Tibial artery (tissue), 4 donors: ENCODE measurements around the gene PRR20D.

Source experiments
- DNase-seq, 2 donors: peaks; one replicate each; pipeline ENCODE4 v3.0.0-alpha.2; 2019
- H3K27ac ChIP-seq, 2 donors: fragments of 200-600 bp; sonication (generic) in 1 of 2; 1 replicate in 1 of 2; 2 replicates in 1 of 2; pipeline ENCODE4 v1.5.1; 2018 to 2019; ENCODE audit warnings: mild to moderate bottlenecking in 1 of 2
- H3K27me3 ChIP-seq, 2 donors: fragments of 200-600 bp; sonication (generic) in 1 of 2; one replicate each; pipeline versions ENCODE4 v1.5.1 to v1.6.0; 2016 to 2019
- H3K36me3 ChIP-seq, 3 donors: fragments of 200-600 bp; sonication (generic) in 2 of 3; one replicate each; pipeline ENCODE4 v1.5.1; 2016 to 2019; ENCODE audit warnings: mild to moderate bottlenecking in 2 of 3
- H3K4me1 ChIP-seq, 4 donors: fragments of 200-600 bp; sonication (generic) in 2 of 4; 1 replicate in 3 of 4; 2 replicates in 1 of 4; pipeline ENCODE4 v1.5.1; 2016 to 2019
- H3K4me3 ChIP-seq, 2 donors: fragments of 200-600 bp; sonication (generic) in 1 of 2; 1 replicate in 1 of 2; 2 replicates in 1 of 2; pipeline ENCODE4 v1.5.1; 2018 to 2019; ENCODE audit warnings: mild to moderate bottlenecking in 2 of 2
- H3K9me3 ChIP-seq, 3 donors: fragments of 200-600 bp; sonication (generic) in 1 of 3; one replicate each; pipeline ENCODE4 v1.5.1; 2016 to 2019
- CTCF ChIP-seq, 2 experiments: fragments of 200-600 bp in 1 of 2; fragments of 450-650 bp in 1 of 2; IDR thresholded peaks; one replicate each; pipeline ENCODE4 v1.5.1; 2017 to 2019; ENCODE audit warnings: antibody characterized with exemption in 2 of 2, mild to moderate bottlenecking in 1 of 2, moderate library complexity in 1 of 2
- intact Hi-C: fragments of 100-400 bp; cut with DNase I; formaldehyde crosslinking; loops from one replicate; pipeline ENCODE4 v1.15.0; 2023; ENCODE audit warnings: low total_unique reads

PRR20D gene

GRCh38 chr13:57212989-57213388 lies 52.6 kb downstream of the PRR20D start:
- no peak for TF ChIP-seq CTCF (IDR thresholded peaks at IDR 0.05)
- intact Hi-C loops: no loop called here
- no peak for DNase-seq
- Histone ChIP-seq H3K4me3 (no peak overlapping the region), H3K4me1 (no peaks in the 10 kb centered on the region), H3K36me3 (no peaks in the 10 kb centered on the region), H3K27ac (no peak overlapping the region), H3K9me3 (no peaks in the 10 kb centered on the region), H3K27me3 (no peaks in the 10 kb centered on the region)
